ENCODE results near the gene PCID2.

DNA sequence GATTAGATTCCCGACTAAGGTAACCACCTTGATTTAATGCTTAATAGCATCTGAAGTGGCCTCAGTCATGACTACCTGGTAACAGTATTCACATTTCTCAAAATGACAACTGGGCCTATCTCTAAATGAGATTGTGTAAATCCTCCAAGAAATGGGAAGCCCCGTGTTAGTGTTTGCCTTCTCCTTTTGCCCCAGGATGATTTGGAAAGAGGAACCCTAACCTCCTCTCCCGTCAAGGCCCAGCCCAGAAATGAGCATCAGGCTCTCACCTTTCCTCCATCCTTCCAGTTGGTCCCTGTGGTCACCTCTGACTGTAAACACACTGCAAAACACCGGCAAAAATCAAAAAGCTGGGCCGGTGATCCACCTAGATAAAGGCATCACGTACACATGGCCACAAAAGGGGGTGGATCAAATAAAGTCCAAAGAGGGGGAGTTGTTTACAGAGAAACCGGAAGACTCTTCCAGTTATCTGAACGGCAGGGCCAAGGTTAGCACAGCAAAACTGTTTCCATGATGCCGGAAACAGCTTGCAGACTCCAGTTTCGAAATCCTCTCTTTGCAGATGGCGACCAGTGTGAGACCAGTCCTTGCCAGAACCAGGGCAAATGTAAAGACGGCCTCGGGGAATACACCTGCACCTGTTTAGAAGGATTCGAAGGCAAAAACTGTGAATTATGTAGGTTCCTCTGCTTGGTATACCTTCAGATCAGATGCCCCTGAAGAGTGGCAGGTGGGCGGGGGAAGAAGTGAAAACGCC lies 69.5 kb downstream of the PCID2 start:
- TF ChIP-seq CTCF (IDR thresholded peaks at IDR 0.05; ENCODE audit: insufficient read depth, low read length, poor library complexity, severe bottlenecking) (no peak), EZH2phosphoT487 (conservative IDR thresholded peaks at IDR 0.05; ENCODE audit: low read length) (no peak)
